ENCODE data around the gene FICD.

GRCh38 chr12:108543652-108544051 is 28.6 kb downstream of the FICD start:
- no peak for TF ChIP-seq BHLHE40 (IDR thresholded peaks at IDR 0.05; ENCODE audit: borderline replicate concordance)
- TF ChIP-seq SP1 (IDR thresholded peaks at IDR 0.05): no peak
- no peak for TF ChIP-seq SUZ12 (IDR thresholded peaks at IDR 0.05)
- TF ChIP-seq FOXA1 (IDR thresholded peaks at IDR 0.05): no peak
- TF ChIP-seq LEF1 (IDR thresholded peaks at IDR 0.05; ENCODE audit: borderline replicate concordance): no peak
- no peak for TF ChIP-seq ARNT (IDR thresholded peaks at IDR 0.05)
- no peak for TF ChIP-seq FOXM1 (IDR thresholded peaks at IDR 0.05; ENCODE audit: borderline replicate concordance)
- no peak for TF ChIP-seq FOXK2 (IDR thresholded peaks at IDR 0.05)
- TF ChIP-seq NFRKB (IDR thresholded peaks at IDR 0.05): no peak
- no peak for TF ChIP-seq PKNOX1 (IDR thresholded peaks at IDR 0.05)
